Kidney (tissue), 14 donors: Measurements from ENCODE around the gene TAB2. TPM values are rescaled to one million over a fixed set of nuclear protein-coding genes. Genes with fewer than 3 reads are reported as not detected.

Experiments
- DNase-seq, 5 donors: peaks; one replicate each; pipeline ENCODE4 v3.0.0-alpha.2; 2013 to 2020
- FAIRE-seq: peaks from 2 replicates; lab custom pipeline; 2012; peaks lifted over from hg19 to GRCh38; lab: Jason Lieb, UNC
- H3K27ac ChIP-seq, 2 donors: one replicate each; pipeline ENCODE4 v1.7.0; 2013; ENCODE audit warnings: low read depth in 2 of 2, low read length in 2 of 2, inconsistent platforms in 1 of 2
- H3K27me3 ChIP-seq: one replicate; pipeline ENCODE4 v1.7.1; 2013; ENCODE audit warnings: low read length, inconsistent platforms; ENCODE audit not compliant: control insufficient read depth, insufficient read depth
- H3K36me3 ChIP-seq, 3 donors: one replicate each; pipeline versions ENCODE4 v1.7.0 to v1.7.1; 2013; ENCODE audit warnings: low read length in 3 of 3, control low read depth in 1 of 3, inconsistent platforms in 1 of 3; ENCODE audit not compliant: insufficient read depth in 3 of 3, control insufficient read depth in 2 of 3
- H3K4me1 ChIP-seq, 3 donors: one replicate each; pipeline versions ENCODE4 v1.7.0 to v1.7.1; 2013; ENCODE audit warnings: low read length in 3 of 3, inconsistent platforms in 1 of 3, low read depth in 1 of 3; ENCODE audit not compliant: control insufficient read depth in 2 of 3, insufficient read depth in 2 of 3
- H3K4me3 ChIP-seq, 3 donors: one replicate each; pipeline versions ENCODE4 v1.7.0 to v1.8.1; 2013; ENCODE audit warnings: low read length in 3 of 3, control low read depth in 1 of 3, inconsistent platforms in 1 of 3
- H3K9ac ChIP-seq, 3 donors: one replicate each; pipeline versions ENCODE4 v1.7.0 to v1.7.1; 2013; ENCODE audit warnings: low read length in 3 of 3, control low read depth in 1 of 3, inconsistent platforms in 1 of 3
- H3K9me3 ChIP-seq, 3 donors: one replicate each; pipeline versions ENCODE4 v1.7.0 to v1.7.1; 2013; ENCODE audit warnings: low read length in 3 of 3, control low read depth in 1 of 3, inconsistent platforms in 1 of 3; ENCODE audit not compliant: control insufficient read depth in 2 of 3, insufficient read depth in 1 of 3
- CTCF ChIP-seq: IDR thresholded peaks from 3 replicates; pipeline ENCODE4 v1.5.1; 2012; ENCODE audit warnings: mild to moderate bottlenecking, moderate library complexity, borderline replicate concordance; ENCODE audit not compliant: insufficient read depth; ENCODE audit errors: extremely low read depth
- intact Hi-C: fragments of 100-400 bp; cut with DNase I; formaldehyde crosslinking; loops from one replicate; pipeline ENCODE4 v1.11.1; 2022
- polyA plus RNA-seq: library from polyadenylated mRNA; stranded (reverse); fragments of 350-450 nt; fragmentation: Illumina TruSeq; extraction: RNeasy Lipid Tissue Mini Kit (QIAGEN cat#74804); gene quantifications from one replicate; pipeline ENCODE4 v1.2.3, GENCODE V29; 2014; ENCODE audit warnings: low read depth, low replicate concordance; ENCODE audit not compliant: insufficient read depth
- total RNA-seq: library from RNA; stranded (reverse); fragmentation: NEBNext Ultra II Directional; extraction: Animal tissue kit (Norgen Biotek cat#: 25700); gene quantifications from one replicate; pipeline ENCODE4 v1.2.1, GENCODE V29; 2021
- donor health status: control.
- donor health status: control.
- donor health status: control.
- donor health status: control.
- donor health status: control.
- donor health status: DM: yes; HTN: yes; CAD: no.
- donor health status: Normal renal cell carcinoma (clear cell type).

TAB2 gene
- total and polyA plus RNA-seq, 2 donors from 2014 or later = 23.2 to 50.1 TPM

GRCh38 chr6:149405823-149406765, 88.6 kb downstream of the TAB2 start:
- H3K36me3 ChIP-seq = peaks cover 0 to 5% (median 2%) of the 10 kb centered on the region in 3 donors
- H3K27me3 ChIP-seq = no peaks in the 10 kb centered on the region
- no peaks in the 10 kb centered on the region for H3K4me1 ChIP-seq
- no peak overlapping the region for H3K27ac ChIP-seq
- H3K4me3 ChIP-seq = no peak overlapping the region
- DNase-seq = no peak
- TF ChIP-seq CTCF = no peak
- no peaks in the 10 kb centered on the region for H3K9me3 ChIP-seq
- no peak for FAIRE-seq
- no peak overlapping the region for H3K9ac ChIP-seq
- intact Hi-C loops = no loop called here

GRCh38 chr6:149409617-149410016, 92.1 kb downstream of the TAB2 start:
- intact Hi-C loops = no loop called here
- Histone ChIP-seq H3K9me3 (no peaks in the 10 kb centered on the region), H3K36me3 (peaks cover 0 to 5% (median 0%) of the 10 kb centered on the region in 3 donors), H3K4me1 (no peaks in the 10 kb centered on the region), H3K9ac (no peak overlapping the region), H3K27ac (no peak overlapping the region), H3K4me3 (no peak overlapping the region), H3K27me3 (no peaks in the 10 kb centered on the region)
- no peak for TF ChIP-seq CTCF
- FAIRE-seq (no peak), DNase-seq (no peak)

GRCh38 chr6:149410557-149410956, 93.0 kb downstream of the TAB2 start:
- Histone ChIP-seq H3K36me3 (peaks cover 0 to 5% (median 0%) of the 10 kb centered on the region in 3 donors), H3K4me1 (no peaks in the 10 kb centered on the region), H3K4me3 (no peak overlapping the region), H3K9ac (no peak overlapping the region), H3K27me3 (no peaks in the 10 kb centered on the region), H3K9me3 (no peaks in the 10 kb centered on the region), H3K27ac (no peak overlapping the region)
- no peak for DNase-seq
- no peak for TF ChIP-seq CTCF
- no peak for FAIRE-seq
- intact Hi-C loops = no loop called here
